Bladder microvascular endothelial cell (primary cell): ENCODE measurements around the gene CABLES1. TPM values are rescaled to one million over a fixed set of nuclear protein-coding genes. Genes with fewer than 3 reads are reported as not detected.

Source experiments
- total RNA-seq: library from RNA; depleted of rRNA; stranded (reverse); fragments of >200 nt; gene quantifications from 2 replicates; pipeline ENCODE4 v1.2.3, GENCODE V29; 2014

Gene CABLES1, protein sequence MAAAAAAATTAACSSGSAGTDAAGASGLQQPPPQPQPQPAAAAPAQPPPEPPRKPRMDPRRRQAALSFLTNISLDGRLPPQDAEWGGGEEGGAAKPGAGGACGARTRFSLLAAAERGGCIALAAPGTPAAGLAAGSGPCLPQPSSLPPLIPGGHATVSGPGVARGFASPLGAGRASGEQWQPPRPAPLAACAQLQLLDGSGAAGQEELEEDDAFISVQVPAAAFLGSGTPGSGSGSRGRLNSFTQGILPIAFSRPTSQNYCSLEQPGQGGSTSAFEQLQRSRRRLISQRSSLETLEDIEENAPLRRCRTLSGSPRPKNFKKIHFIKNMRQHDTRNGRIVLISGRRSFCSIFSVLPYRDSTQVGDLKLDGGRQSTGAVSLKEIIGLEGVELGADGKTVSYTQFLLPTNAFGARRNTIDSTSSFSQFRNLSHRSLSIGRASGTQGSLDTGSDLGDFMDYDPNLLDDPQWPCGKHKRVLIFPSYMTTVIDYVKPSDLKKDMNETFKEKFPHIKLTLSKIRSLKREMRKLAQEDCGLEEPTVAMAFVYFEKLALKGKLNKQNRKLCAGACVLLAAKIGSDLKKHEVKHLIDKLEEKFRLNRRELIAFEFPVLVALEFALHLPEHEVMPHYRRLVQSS
- 9.7 and 52.2 TPM in 2 replicates for total RNA-seq

DNA sequence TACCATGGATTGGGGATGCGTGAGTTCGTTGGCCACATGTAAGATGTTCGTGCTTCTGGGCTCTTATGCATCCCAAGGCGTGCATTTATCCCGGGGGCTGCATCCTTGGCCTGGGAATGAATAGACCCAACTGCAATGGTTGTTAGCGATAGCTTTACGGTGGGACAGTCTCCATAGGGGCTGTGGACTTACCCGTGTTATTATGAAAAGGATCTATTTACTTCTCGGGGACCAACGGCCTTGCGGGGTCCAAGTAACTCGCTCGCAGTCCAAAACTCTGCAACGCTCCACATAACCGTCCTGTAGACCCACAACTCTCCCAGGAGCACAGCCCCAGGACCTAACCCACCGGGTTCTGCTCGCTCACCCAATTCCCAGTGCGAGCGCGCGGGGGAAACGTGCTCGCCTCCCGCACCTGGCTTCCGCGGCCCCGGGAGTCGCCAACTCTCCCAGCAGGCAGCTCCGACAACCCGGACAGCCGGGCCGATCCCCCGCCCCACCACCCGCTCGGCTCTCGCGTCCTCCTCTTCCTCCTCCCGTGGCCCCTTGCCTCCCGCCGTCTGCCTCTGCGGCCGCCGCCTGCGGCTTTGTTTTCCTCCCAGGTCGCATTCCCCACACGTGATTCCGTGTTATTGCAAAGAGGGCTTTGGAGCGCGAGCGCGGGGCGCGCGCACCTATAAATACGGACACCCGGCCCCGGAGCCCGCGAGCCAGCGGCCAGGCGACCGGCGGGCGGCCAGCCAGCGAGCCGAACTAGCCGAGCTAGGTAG is at the start of gene CABLES1:
Gene CABLES1 (plus strand): TSS at position 706 of the 770 bp plus-strand sequence. CDS start 278 bp downstream, outside the sequence.

Other genes with a start within 250 kb of the CABLES1 start
- gene RBBP8, start 202.2 kb upstream of the CABLES1 start, total RNA-seq, result 10.5 and 13.9 TPM in 2 replicates